HepG2 (cell line): ENCODE results near the gene RBM15B. TPM values are rescaled to one million over a fixed set of nuclear protein-coding genes. Genes with fewer than 3 reads are reported as not detected.

Experiments
- ATAC-seq: fragments of 200-7000 bp; cut with Tn5 transposase; 3 replicates; pipeline ENCODE4 v1.9.1; 2020; ENCODE audit warnings: mild to moderate bottlenecking, moderate library complexity
- BruUV-seq: library from RNA; stranded (reverse); fragments of 400-500 nt; replicated peaks from 2 replicates; lab custom pipeline; 2021; lab: Mats Ljungman, UMichigan
- CTCF ChIA-PET: fragments of 300-600 bp; formaldehyde crosslinking; extraction: SDS; loops from one replicate; lab custom pipeline; 2021; ENCODE audit warnings: low total read pairs, inconsistent platforms, low intra/inter-chr PET ratio; lab: Yijun Ruan, JAX
- POLR2A ChIA-PET: fragments of 350-600 bp; sonication (Branson Sonifier 250); formaldehyde crosslinking; loops from one replicate; lab custom pipeline; 2020; ENCODE audit warnings: antibody characterized with exemption, inconsistent platforms; lab: Yijun Ruan, JAX
- DNase-seq: peaks from one replicate; pipeline ENCODE4 v3.0.0-alpha.2; 2015; ENCODE audit warnings: low spot score
- FAIRE-seq: peaks from 3 replicates; lab custom pipeline; 2011; peaks lifted over from hg19 to GRCh38; lab: Jason Lieb, UNC
- H2AFZ ChIP-seq: one replicate; pipeline ENCODE4 v1.6.1; 2011; ENCODE audit warnings: low read length, inconsistent platforms
- H3K27ac ChIP-seq: fragments of 300-600 bp; 3 replicates; pipeline ENCODE4 v1.8.0; 2011; ENCODE audit warnings: mixed run types, mild to moderate bottlenecking, mixed read lengths, low read length, inconsistent platforms; ENCODE audit not compliant: insufficient read depth; ENCODE audit errors: extremely low read length
- H3K27me3 ChIP-seq, 2 experiments: fragments of 200-600 bp in 1 of 2; 2 replicates in 1 of 2; 3 replicates in 1 of 2; pipeline versions ENCODE4 v1.6.0 to v1.8.0; 2011; ENCODE audit warnings: low read length in 2 of 2, mild to moderate bottlenecking in 2 of 2, moderate library complexity in 2 of 2, inconsistent platforms in 1 of 2; ENCODE audit not compliant: insufficient read depth in 2 of 2, control insufficient read depth in 1 of 2
- H3K36me3 ChIP-seq, 2 experiments: fragments of 200-600 bp in 1 of 2; replicated peaks in 1 of 2; 2 replicates in 1 of 2; 3 replicates in 1 of 2; pipeline versions ENCODE4 v1.5.1 to v1.8.0; 2011; ENCODE audit warnings: low read length in 2 of 2, inconsistent platforms in 1 of 2; ENCODE audit not compliant: insufficient read depth in 2 of 2, control insufficient read depth in 1 of 2
- H3K4me1 ChIP-seq: 2 replicates; pipeline ENCODE4 v1.5.1; 2012; ENCODE audit warnings: low read length, inconsistent platforms; ENCODE audit not compliant: insufficient read depth
- H3K4me2 ChIP-seq: 2 replicates; pipeline ENCODE4 v1.6.0; 2011; ENCODE audit warnings: low read depth, low read length, inconsistent platforms
- H3K4me3 ChIP-seq, 3 experiments: fragments of 200-600 bp in 1 of 3; sonication (generic), shearing (Covaris generic) in 1 of 3; replicated peaks in 1 of 3; 2 replicates each; pipeline ENCODE4 v1.5.1; 2011 to 2016; ENCODE audit warnings: low read length in 3 of 3, inconsistent platforms in 2 of 3, low read depth in 2 of 3, mild to moderate bottlenecking in 2 of 3, control low read depth in 1 of 3, mixed read lengths in 1 of 3; ENCODE audit not compliant: insufficient read depth in 1 of 3
- H3K79me2 ChIP-seq: one replicate; pipeline ENCODE4 v1.6.1; 2011; ENCODE audit warnings: low read length, inconsistent platforms; ENCODE audit not compliant: insufficient read depth
- H3K9ac ChIP-seq: 2 replicates; pipeline ENCODE4 v1.6.0; 2011; ENCODE audit warnings: mild to moderate bottlenecking, low read depth, low read length, inconsistent platforms; ENCODE audit not compliant: insufficient read depth
- H3K9me3 ChIP-seq: 2 replicates; pipeline ENCODE4 v1.5.1; 2012; ENCODE audit warnings: mild to moderate bottlenecking, low read length
- H4K20me1 ChIP-seq: 2 replicates; pipeline ENCODE4 v1.6.0; 2011; ENCODE audit warnings: inconsistent platforms, mild to moderate bottlenecking, low read length, moderate library complexity; ENCODE audit not compliant: insufficient read depth
- HNF4A ChIP-seq: sonication (generic); formaldehyde crosslinking; IDR thresholded peaks from 2 replicates; pipeline ENCODE4 v1.4.0; 2020; ENCODE audit warnings: missing genetic modification reagents
- MBD4 ChIP-seq: IDR thresholded peaks from 2 replicates; pipeline ENCODE4 v1.6.1; 2012; ENCODE audit warnings: low read length, inconsistent platforms, borderline replicate concordance
- PITX1 ChIP-seq: sonication (generic); formaldehyde crosslinking; IDR thresholded peaks from 2 replicates; pipeline ENCODE4 v1.5.1; 2020; ENCODE audit warnings: mild to moderate bottlenecking, missing genetic modification reagents
- ZNF549 ChIP-seq: sonication (generic); formaldehyde crosslinking; IDR thresholded peaks from 2 replicates; pipeline ENCODE4 v1.5.0; 2020; ENCODE audit warnings: missing genetic modification reagents
- ZSCAN29 ChIP-seq: sonication (generic); formaldehyde crosslinking; conservative IDR thresholded peaks from 2 replicates; pipeline ENCODE4 v1.4.0; 2020; ENCODE audit warnings: mild to moderate bottlenecking, missing genetic modification reagents
- WGBS: methylation state at CpG from one replicate; pipeline ENCODE4 v1.1.6; 2017; ENCODE audit warnings: low lambda C conversion rate; 5-methylcytosine and 5-hydroxymethylcytosine counted together
- in situ Hi-C: cut with HindIII; loops from 2 replicates; pipeline ENCODE4 v1.10.0; 2017; ENCODE audit warnings: low pct_unique_long_range_greater_than_20kb; ENCODE audit not compliant: extremely low pct_ligation_motif_present
- intact Hi-C: fragments of 100-400 bp; cut with micrococcal nuclease; formaldehyde crosslinking; loops from one replicate; pipeline ENCODE4 v1.10.0; 2022; ENCODE audit not compliant: unreplicated experiment
- polyA plus RNA-seq, 8 experiments: library from polyadenylated mRNA; depleted of rRNA in 3 of 8; stranded (reverse) in 7 of 8; unstranded in 1 of 8; fragments of >200 nt; fragmentation: Illumina TruSeq in 4 of 8; extraction: Trizol in 4 of 8; gene quantifications; 2 replicates each; pipeline versions ENCODE4 v1.2.1 to v1.2.3, GENCODE V29; 2011 to 2016; ENCODE audit warnings: low read depth in 4 of 8, missing spikeins in 1 of 8, mixed read lengths in 1 of 8; ENCODE audit not compliant: insufficient read depth in 1 of 8
- total RNA-seq, 5 experiments: library from RNA; depleted of rRNA; stranded (reverse); fragments of >200 nt; fragmentation: Illumina TruSeq; extraction: Trizol; gene quantifications; 2 replicates each; pipeline ENCODE4 v1.2.3, GENCODE V29; 2016; ENCODE audit warnings: low read depth in 1 of 5
- TF ChIP-seq, protein P1 (sequence below): IDR thresholded peaks from 2 replicates; pipeline ENCODE4 v1.6.1; 2018; ENCODE audit warnings: missing genetic modification reagents, mild to moderate bottlenecking, missing compliant biosample characterization

The RBM15B gene
- total and polyA plus RNA-seq, 2 of the 13 experiments (the other 11 are each of a cell fraction or from before 2014, with no cell fraction given) = 8.2 to 19.3 TPM

DNA sequence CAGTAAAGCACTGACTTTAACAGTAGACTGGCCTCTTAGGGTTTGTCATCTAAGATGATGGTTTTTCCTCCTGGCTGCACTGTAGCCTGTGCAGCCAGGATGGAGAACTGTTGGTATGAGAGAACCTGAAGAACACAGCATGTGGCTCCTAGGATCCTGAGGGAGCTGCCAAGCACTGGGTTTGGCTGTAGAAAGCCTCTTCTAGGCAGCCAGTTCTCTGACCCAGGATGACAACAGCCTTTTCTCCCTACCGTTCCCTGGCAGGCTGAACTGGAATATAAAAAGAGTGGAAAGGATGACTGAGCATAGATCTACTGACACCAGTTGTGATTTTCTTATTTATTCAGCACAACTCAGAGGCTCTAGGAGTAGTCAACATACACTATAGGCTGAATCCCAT lies 40.3 kb upstream of the RBM15B start:
- H3K36me3 ChIP-seq = no peaks in the 10 kb centered on the region
- intact Hi-C loops = no loop called here
- no peak for DNase-seq
- no peak for TF ChIP-seq PITX1 (CRISPR knock-in tag)
- TF ChIP-seq, protein P1, sequence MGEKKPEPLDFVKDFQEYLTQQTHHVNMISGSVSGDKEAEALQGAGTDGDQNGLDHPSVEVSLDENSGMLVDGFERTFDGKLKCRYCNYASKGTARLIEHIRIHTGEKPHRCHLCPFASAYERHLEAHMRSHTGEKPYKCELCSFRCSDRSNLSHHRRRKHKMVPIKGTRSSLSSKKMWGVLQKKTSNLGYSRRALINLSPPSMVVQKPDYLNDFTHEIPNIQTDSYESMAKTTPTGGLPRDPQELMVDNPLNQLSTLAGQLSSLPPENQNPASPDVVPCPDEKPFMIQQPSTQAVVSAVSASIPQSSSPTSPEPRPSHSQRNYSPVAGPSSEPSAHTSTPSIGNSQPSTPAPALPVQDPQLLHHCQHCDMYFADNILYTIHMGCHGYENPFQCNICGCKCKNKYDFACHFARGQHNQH (CRISPR knock-in tag) = no peak
- TF ChIP-seq MBD4 = no peak
- TF ChIP-seq HNF4A (CRISPR knock-in tag) = no peak
- TF ChIP-seq ZNF549 (CRISPR knock-in tag) = no peak
- H4K20me1 ChIP-seq = no peaks in the 10 kb centered on the region
- H3K4me3 ChIP-seq = no peak overlapping the region
- no peaks in the 10 kb centered on the region for H3K9me3 ChIP-seq
- H2AFZ ChIP-seq = no peak overlapping the region
- WGBS = 77% methylated on average over 1 of the region's 1 CpG
- no peak for ATAC-seq
- CTCF ChIA-PET = no interaction called here
- no peaks in the 10 kb centered on the region for H3K27me3 ChIP-seq
- no peak overlapping the region for H3K27ac ChIP-seq
- POLR2A ChIA-PET = no interaction called here
- H3K79me2 ChIP-seq = no peaks in the 10 kb centered on the region
- no peaks in the 10 kb centered on the region for H3K4me1 ChIP-seq
- no peak overlapping the region for H3K9ac ChIP-seq
- H3K4me2 ChIP-seq = no peak overlapping the region
- in situ Hi-C loops = no loop called here
- no TSS peak for BruUV-seq
- FAIRE-seq = no peak

- no peak for FAIRE-seq
- in situ Hi-C loops (no loop called here), intact Hi-C loops (no loop called here)
Measured at GRCh38 chr3:51353131-51353530, 38.0 kb upstream of the RBM15B start.

More at GRCh38 chr3:51353131-51353530, 38.0 kb upstream of the RBM15B start:
- Histone ChIP-seq H3K27ac (no peak overlapping the region), H3K9me3 (no peaks in the 10 kb centered on the region), H3K4me2 (no peak overlapping the region), H4K20me1 (no peaks in the 10 kb centered on the region), H3K9ac (no peak overlapping the region), H3K36me3 (no peaks in the 10 kb centered on the region), H2AFZ (no peak overlapping the region), H3K27me3 (no peaks in the 10 kb centered on the region), H3K79me2 (no peaks in the 10 kb centered on the region), H3K4me3 (no peak overlapping the region), H3K4me1 (no peaks in the 10 kb centered on the region)
- BruUV-seq = no TSS peak
- 16% methylated on average over 3 of the region's 4 CpGs for WGBS
- DNase-seq = no peak
- no peak for TF ChIP-seq ZSCAN29
- CTCF ChIA-PET = no interaction called here
- POLR2A ChIA-PET = no interaction called here
- ATAC-seq = no peak
